Duodenal mucosa (tissue), 2 donors: ENCODE data around the gene RTTN.
"Not testable (repeated sequence)": the region's sequence is repeated elsewhere in the genome, so short reads cannot be mapped to it uniquely, and the experiment has no call there.

Experiments used
- H3K27ac ChIP-seq: one replicate; pipeline ENCODE4 v1.7.0; 2013; ENCODE audit warnings: low read depth, low read length
- H3K27me3 ChIP-seq, 2 donors: one replicate each; pipeline ENCODE4 v1.7.0; 2013; ENCODE audit warnings: low read length in 2 of 2, control low read depth in 1 of 2; ENCODE audit not compliant: insufficient read depth in 2 of 2, control insufficient read depth in 1 of 2
- H3K36me3 ChIP-seq, 2 donors: one replicate each; pipeline ENCODE4 v1.7.0; 2013; ENCODE audit warnings: low read length in 2 of 2, control low read depth in 1 of 2; ENCODE audit not compliant: insufficient read depth in 2 of 2, control insufficient read depth in 1 of 2
- H3K4me1 ChIP-seq, 2 donors: one replicate each; pipeline ENCODE4 v1.7.0; 2013; ENCODE audit warnings: low read length in 2 of 2, control low read depth in 1 of 2; ENCODE audit not compliant: insufficient read depth in 2 of 2, control insufficient read depth in 1 of 2
- H3K4me3 ChIP-seq, 2 donors: one replicate each; pipeline ENCODE4 v1.7.0; 2013; ENCODE audit warnings: low read length in 2 of 2, low read depth in 1 of 2
- H3K9ac ChIP-seq, 2 donors: one replicate each; pipeline ENCODE4 v1.7.0; 2013; ENCODE audit warnings: low read length in 2 of 2, low read depth in 1 of 2
- H3K9me3 ChIP-seq, 2 donors: one replicate each; pipeline ENCODE4 v1.7.0; 2013; ENCODE audit warnings: low read length in 2 of 2, control low read depth in 1 of 2; ENCODE audit not compliant: control insufficient read depth in 1 of 2

Gene RTTN, protein sequence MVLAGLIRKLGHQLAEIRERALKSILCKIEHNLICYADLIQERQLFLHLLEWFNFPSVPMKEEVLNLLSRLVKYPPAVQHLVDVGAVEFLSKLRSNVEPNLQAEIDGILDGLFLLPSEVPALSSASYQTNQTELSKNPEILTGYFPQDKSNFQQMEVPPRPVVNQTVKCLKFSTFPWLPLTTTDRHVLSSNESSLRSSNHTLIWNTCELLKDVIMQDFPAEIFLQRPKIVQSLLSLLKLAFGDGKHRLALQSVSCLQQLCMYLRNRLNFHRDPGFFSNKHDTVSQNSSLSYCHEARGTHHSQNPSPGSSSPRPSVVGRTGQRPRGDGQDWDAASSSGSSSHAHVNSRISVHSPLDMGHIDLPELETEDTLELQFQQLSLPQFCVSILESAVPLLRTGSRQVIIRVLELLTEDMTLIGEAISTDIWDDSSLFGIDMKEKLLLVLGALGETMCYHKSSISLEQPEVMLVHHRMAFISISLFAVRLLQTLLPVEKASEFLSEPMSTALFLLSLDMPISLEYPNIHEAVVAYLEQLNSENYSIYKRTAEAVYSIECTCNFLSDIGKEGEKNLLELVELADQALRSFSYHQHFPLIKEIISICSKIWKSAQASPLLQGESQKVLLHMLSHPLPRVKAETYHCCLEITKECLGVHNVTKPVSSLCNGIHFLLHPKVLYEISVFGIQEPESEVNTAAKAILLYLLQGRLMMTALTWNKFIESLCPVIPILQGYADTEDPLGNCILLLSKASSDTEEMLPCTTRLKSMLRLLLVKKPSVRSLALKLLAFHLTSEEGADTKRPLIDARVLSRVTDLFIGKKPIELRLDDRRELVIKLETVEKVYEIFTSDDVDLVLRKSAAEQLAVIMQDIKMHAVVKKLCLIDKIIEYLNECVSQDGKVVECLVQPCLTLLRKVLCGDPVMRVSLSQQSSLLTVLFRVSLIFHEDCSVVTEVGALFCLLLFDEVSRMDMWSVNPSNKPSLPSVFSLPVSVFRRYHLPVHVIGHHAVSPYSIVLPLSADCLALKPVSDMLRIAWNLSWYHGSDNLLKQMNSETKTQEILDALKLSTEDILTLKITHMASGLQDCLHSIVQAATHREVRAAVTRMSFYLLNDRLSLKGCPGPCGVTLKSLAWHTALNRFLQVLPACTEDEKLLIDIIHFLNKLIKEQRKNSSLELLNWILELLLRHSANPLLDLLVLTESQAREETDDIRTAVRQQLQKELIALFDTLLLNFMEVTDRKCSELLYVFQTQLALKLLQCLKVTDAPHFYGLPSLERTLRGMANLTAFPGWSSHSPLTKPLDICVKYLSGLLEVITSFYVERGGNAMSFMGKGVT (N-terminal part only)

DNA sequence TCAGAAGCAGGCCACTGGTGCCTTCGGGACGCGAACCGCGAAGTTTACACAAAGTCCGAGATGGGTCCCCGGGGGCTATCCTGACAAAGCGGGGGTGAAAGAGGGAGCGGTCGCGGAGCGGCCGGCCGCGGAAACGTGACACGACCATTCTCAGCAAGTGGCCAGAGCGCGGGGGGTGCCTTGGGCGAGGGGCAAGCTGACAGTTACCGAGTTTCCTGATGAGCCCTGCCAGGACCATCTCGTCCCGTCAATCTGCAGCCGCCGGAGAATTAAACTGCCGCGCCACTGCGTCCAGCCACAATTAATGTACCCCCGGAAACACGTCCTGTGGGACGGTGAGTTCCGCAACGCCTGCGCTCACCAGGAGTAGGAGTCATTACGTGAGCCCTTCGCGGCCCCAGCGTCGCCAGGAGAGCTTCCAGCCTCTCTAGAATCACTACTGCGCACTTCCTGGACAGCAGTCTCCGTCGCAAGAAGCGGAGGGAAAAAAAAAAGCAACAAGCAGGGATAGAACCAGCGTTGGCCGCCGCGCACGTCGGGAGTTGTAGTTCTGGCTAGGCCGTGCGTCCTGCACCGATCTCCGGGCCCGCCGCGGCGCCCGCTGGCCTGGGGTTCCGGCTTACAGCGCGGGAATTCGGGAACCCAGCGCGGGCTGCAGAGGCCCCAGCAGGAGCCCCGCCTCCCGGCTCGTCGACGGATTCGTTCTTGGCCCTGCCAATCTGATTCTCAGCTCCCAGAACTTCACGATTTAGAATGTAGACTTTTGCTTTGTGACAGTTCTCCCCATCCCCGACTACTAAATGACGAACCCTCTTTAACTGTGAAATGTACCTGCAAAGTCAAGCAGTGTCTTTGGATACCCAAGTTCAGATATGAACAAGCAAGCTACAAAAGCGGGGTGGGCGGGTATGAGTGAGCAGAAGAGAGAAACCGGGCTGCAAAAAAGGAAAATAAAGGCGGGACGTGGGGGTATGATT lies at the start of gene RTTN:
Gene RTTN, minus strand, starts transcription at position 267 of the 977 bp plus-strand sequence. Its CDS starts 29 bp downstream, at position 238.
- Histone ChIP-seq H3K27me3 (no peaks in the 10 kb centered on the region), H3K4me1 (peaks cover 8 to 11% of the 10 kb centered on the region in 2 donors), H3K36me3 (no peaks in the 10 kb centered on the region), H3K27ac (peak within 1 kb of the TSS; percentile 98), H3K9ac (peak within 1 kb of the TSS; percentile 69 to 71), H3K4me3 (peak within 1 kb of the TSS; percentile 92 to 96), H3K9me3 (no peaks in the 10 kb centered on the region)

DNA sequence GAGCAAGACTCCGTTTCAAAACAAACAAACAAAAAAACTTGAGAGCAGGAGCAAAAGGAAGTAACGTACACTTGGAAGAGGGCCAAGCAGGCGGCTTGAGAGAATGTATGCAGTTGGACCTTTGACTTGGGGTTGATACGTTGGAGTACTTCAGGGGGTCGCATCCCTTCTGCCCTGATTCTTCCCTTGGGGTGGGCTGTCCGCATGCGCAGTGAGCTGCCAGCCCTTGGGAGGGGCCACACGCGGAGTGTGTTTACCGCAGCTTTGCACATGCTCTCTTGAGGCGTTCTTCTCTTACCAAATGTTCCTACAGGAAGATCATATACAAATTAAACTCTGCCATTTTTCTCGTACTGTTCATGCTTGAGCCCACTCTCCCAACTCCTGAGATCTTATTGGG lies 45.3 kb upstream of the RTTN start:
- no peaks in the 10 kb centered on the region for H3K4me1 ChIP-seq
- H3K4me3 ChIP-seq = no peak overlapping the region
- no peak overlapping the region for H3K9ac ChIP-seq
- H3K27me3 ChIP-seq = no peaks in the 10 kb centered on the region
- no peaks in the 10 kb centered on the region for H3K9me3 ChIP-seq
- no peaks in the 10 kb centered on the region for H3K36me3 ChIP-seq
- H3K27ac ChIP-seq = no peak overlapping the region

GRCh38 chr18:70249861-70250260 lies 44.4 kb upstream of the RTTN start:
- not testable (repeated sequence) for H3K36me3 ChIP-seq, H3K4me3 ChIP-seq, H3K27ac ChIP-seq, H3K4me1 ChIP-seq, H3K9me3 ChIP-seq, H3K9ac ChIP-seq, H3K27me3 ChIP-seq

DNA sequence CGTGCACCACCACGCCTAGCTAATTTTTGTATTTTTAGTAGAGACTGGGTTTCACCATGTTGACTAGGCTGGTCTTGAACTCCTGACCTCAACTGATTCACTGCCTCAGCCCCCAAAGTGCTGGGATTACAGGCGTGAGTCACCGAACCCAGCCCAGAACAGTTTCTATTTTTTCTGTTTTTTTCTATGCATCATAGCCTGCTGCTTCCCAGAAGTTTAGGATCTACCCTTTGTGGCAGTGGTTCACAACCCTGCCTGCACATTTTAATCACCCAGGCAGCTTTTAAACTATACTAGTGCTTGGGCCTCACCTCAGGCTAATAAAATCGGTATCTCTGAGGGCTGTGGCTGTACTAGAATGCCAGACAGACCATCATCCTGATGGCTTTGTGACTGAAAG lies 43.6 kb upstream of the RTTN start:
- H3K27me3 ChIP-seq = no peaks in the 10 kb centered on the region
- no peaks in the 10 kb centered on the region for H3K9me3 ChIP-seq
- H3K9ac ChIP-seq = no peak overlapping the region

DNA sequence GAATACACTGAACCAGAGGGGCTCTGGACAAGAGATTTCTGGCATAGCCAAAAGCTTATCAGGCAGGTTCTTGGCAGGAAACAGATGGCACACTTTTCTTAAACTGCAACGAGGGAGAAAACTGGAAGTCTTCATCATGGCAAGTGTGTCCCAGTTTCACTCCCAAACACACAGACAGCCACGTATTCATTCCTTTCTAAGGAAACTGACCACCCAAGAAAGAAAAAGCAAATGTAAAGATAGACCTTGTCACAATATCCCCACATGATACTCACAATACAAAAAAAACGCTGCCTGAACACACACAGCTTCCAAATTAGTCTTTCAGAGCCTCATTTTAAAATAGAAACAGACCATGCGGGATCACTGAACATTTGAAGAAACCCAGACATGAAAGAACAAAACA lies 40.6 kb upstream of the RTTN start:
- no peak overlapping the region for H3K9ac ChIP-seq
- H3K27me3 ChIP-seq = no peaks in the 10 kb centered on the region
- no peak overlapping the region for H3K27ac ChIP-seq
- H3K4me1 ChIP-seq = no peaks in the 10 kb centered on the region
- H3K4me3 ChIP-seq = no peak overlapping the region
- H3K9me3 ChIP-seq = no peaks in the 10 kb centered on the region
- H3K36me3 ChIP-seq = no peaks in the 10 kb centered on the region

More for the DNA sequence above, 43.6 kb upstream of the RTTN start:
- no peak overlapping the region for H3K27ac ChIP-seq
- H3K36me3 ChIP-seq = no peaks in the 10 kb centered on the region
- H3K4me1 ChIP-seq = no peaks in the 10 kb centered on the region
- H3K4me3 ChIP-seq = no peak overlapping the region

- Histone ChIP-seq H3K27ac (no peak overlapping the region), H3K9ac (no peak overlapping the region), H3K9me3 (no peaks in the 10 kb centered on the region), H3K36me3 (no peaks in the 10 kb centered on the region), H3K27me3 (no peaks in the 10 kb centered on the region), H3K4me3 (no peak overlapping the region), H3K4me1 (no peaks in the 10 kb centered on the region)
These were observed 37.8 kb upstream of the RTTN start for GRCh38 chr18:70243131-70243929.

DNA sequence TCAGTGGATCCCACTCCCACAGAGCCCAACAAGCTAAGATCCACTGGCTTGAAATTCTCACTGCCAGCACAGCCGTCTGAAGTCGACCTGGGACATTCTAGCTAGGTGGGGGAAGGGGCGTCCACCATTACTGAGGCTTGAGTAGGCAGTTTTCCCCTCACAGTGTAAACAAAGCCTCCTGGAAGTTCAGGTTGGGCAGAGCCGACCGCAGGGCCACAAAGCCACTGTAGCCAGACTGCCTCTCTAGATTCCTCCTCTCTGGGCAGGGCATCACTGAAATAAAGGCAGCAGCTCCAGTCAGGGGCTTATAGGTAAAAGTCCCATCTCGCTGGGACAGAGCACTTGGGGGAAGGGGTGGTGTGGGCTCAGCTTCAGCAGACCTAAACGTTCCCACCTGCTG lies 31.4 kb upstream of the RTTN start:
- H3K27me3 ChIP-seq, H3K27ac ChIP-seq, H3K4me3 ChIP-seq, H3K9me3 ChIP-seq, H3K9ac ChIP-seq, H3K36me3 ChIP-seq, H3K4me1 ChIP-seq: not testable (repeated sequence)

- Histone ChIP-seq H3K4me3 (no peak overlapping the region), H3K4me1 (no peaks in the 10 kb centered on the region), H3K9me3 (no peaks in the 10 kb centered on the region), H3K9ac (no peak overlapping the region), H3K36me3 (no peaks in the 10 kb centered on the region), H3K27ac (no peak overlapping the region), H3K27me3 (peaks cover 0 to 10% of the 10 kb centered on the region in 2 donors)
These were observed 30.0 kb upstream of the RTTN start for GRCh38 chr18:70235478-70235877.
